HL-60/S4 (cell line): Measurements from ENCODE around the gene DIO1.
"Not testable (repeated sequence)": the region's sequence is repeated elsewhere in the genome, so short reads cannot be mapped to it uniquely, and the experiment has no call there.

Experiments used
- in situ Hi-C: fragments of 300-500 bp; cut with MboI; formaldehyde crosslinking; loops from 2 replicates; pipeline ENCODE4 v1.14.3; 2022; ENCODE audit warnings: low sequenced_read_pairs

Gene DIO1

GRCh38 chr1:53893999-53894636 lies at the start of gene DIO1:
Gene DIO1 (plus strand): TSS chr1:53894187. CDS start chr1:53894211, 24 bp downstream.
- in situ Hi-C loops: no loop called here

- in situ Hi-C loops: no loop called here
Observed at GRCh38 chr1:53847980-53848379, 46.0 kb upstream of the DIO1 start.

- in situ Hi-C loops: no loop called here
Observed at GRCh38 chr1:53850082-53850673, 43.8 kb upstream of the DIO1 start.

GRCh38 chr1:53851571-53852285 lies 42.3 kb upstream of the DIO1 start:
- in situ Hi-C loops: no loop called here

- in situ Hi-C loops: loop anchor here (5.0 kb wide), 1 partner anchor 91 kb away; no protein-coding TSS in a partner anchor
Observed at GRCh38 chr1:53860967-53861411, 33.0 kb upstream of the DIO1 start.

- in situ Hi-C loops: loop anchor here (5.0 kb wide), 1 partner anchor 90 kb away; no protein-coding TSS in a partner anchor
Observed at GRCh38 chr1:53862507-53862906, 31.5 kb upstream of the DIO1 start.

GRCh38 chr1:53868565-53868964 lies 25.4 kb upstream of the DIO1 start:
- in situ Hi-C loops: no loop called here

- in situ Hi-C loops: no loop called here
Observed at GRCh38 chr1:53869454-53870117, 24.4 kb upstream of the DIO1 start.

GRCh38 chr1:53871221-53871620 lies 22.8 kb upstream of the DIO1 start:
- in situ Hi-C loops: no loop called here

GRCh38 chr1:53871773-53872484 lies 22.1 kb upstream of the DIO1 start:
- in situ Hi-C loops: no loop called here

GRCh38 chr1:53875150-53875549 lies 18.8 kb upstream of the DIO1 start:
- in situ Hi-C loops: not testable (repeated sequence)

GRCh38 chr1:53878492-53879105 lies 15.4 kb upstream of the DIO1 start:
- in situ Hi-C loops: no loop called here

- in situ Hi-C loops: not testable (repeated sequence)
Observed at GRCh38 chr1:53881853-53882252, 12.1 kb upstream of the DIO1 start.

GRCh38 chr1:53883600-53883999 lies 10.4 kb upstream of the DIO1 start:
- in situ Hi-C loops: not testable (repeated sequence)

- in situ Hi-C loops: no loop called here
Observed at GRCh38 chr1:53888681-53889080, 5.3 kb upstream of the DIO1 start.

- in situ Hi-C loops: no loop called here
Observed at GRCh38 chr1:53889304-53890298, 4.4 kb upstream of the DIO1 start, which contains the start of gene YIPF1. Gene YIPF1 (minus strand): TSS chr1:53889797. CDS start chr1:53888937, 860 bp downstream.

GRCh38 chr1:53890522-53890941 lies 3.5 kb upstream of the DIO1 start:
- in situ Hi-C loops: no loop called here

- in situ Hi-C loops: no loop called here
Observed at GRCh38 chr1:53891018-53891417, 3.0 kb upstream of the DIO1 start.

GRCh38 chr1:53891678-53892077 lies 2.3 kb upstream of the DIO1 start:
- in situ Hi-C loops: no loop called here
